ENCODE data around the gene FBLN2.

Gene FBLN2

GRCh38 chr3:13627681-13628080 is 78.8 kb downstream of the FBLN2 start:
- DNase-seq = no peak

DNA sequence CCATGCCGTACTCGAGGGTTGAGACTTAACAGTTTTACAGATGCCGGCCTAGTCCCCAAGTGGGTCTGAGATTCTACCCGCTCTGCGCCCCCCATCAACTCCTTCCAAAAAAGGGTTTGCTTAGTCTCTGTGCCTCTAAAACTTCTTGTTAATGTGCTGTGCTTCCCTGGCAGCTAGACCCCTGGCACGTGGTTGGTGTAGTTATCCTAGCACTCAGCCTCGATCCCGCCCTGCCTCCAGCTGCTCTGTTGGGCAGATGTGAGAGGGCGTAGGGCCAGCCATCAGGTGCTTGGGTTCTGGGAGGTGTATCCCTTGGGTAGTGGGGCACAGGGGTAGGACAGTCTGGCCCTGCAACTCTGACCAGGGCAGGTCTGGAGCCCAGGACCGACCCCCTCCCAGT is 79.5 kb downstream of the FBLN2 start:
- no peak for DNase-seq

DNA sequence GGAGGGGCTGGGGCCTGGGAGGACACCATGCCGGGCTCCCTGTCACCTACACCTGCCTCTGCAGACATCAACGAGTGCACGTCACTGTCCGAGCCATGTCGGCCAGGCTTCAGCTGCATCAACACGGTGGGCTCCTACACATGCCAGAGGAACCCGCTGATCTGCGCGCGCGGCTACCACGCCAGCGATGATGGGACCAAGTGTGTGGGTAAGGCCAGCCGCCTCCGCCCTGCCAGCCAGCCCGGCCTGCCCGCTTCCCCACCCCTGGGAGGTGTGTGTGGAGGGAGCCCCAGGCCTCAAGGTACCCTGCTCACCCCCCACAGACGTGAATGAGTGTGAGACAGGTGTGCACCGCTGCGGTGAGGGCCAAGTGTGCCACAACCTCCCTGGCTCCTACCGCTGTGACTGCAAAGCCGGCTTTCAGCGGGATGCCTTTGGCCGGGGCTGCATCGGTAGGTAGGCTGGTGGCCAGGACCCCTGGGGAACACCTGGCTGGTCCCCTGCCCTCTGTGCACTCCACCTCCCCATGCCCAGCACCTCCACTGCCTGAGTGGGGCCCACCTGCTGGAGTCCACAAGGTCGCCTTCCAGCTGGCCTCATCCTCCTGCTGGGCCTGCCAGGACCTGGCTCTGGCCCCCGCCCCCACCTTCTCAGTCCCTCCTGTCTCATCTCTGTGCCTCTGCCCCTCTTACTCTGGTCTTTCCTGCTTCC is 80.1 kb downstream of the FBLN2 start:
- DNase-seq = no peak

DNA sequence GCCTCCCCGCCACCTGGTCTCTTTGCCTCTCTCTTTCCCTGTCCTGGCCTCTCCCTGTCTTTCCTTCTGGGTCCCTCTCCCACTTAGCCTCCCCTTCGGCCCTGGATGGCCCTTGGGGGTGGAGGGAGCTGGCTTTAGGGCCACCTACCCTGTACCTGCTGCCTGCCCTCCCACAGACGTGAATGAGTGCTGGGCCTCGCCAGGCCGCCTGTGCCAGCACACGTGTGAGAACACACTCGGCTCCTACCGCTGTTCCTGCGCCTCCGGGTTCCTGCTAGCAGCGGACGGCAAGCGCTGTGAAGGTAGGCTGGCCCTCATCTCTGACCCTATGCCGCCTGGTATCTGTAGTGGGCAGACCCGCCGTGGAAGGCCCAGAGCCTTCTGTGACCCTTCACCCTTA is 80.7 kb downstream of the FBLN2 start:
- no peak for DNase-seq

GRCh38 chr3:13631256-13631655 is 82.3 kb downstream of the FBLN2 start:
- DNase-seq = no peak

DNA sequence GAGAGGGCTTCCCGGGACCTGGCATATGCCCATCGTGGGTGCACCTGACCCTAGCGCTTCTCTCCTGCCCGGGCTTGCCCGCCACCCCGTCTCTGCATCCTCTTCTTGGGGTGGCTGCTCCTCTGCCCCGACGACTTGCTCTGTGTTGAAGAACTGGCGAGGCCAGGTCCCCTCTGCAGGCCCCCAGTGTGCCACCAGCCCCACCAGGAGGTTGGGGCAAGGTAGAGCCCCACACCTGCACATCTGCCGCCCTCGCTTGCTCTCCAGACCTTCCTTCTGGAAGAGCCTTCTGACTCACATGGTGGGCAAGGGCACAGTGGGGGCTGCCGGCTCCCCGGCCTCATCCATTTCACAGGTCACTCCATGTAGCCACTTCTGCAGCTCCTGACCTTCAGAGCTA is 84.3 kb downstream of the FBLN2 start:
- DNase-seq = no peak

GRCh38 chr3:13634151-13634550 is 85.2 kb downstream of the FBLN2 start:
- no peak for DNase-seq

GRCh38 chr3:13634615-13635014 is 85.7 kb downstream of the FBLN2 start:
- no peak for DNase-seq

- DNase-seq = no peak
Observed at GRCh38 chr3:13636186-13636585, 87.3 kb downstream of the FBLN2 start.

GRCh38 chr3:13636874-13637273 is 87.9 kb downstream of the FBLN2 start:
- no peak for DNase-seq

DNA sequence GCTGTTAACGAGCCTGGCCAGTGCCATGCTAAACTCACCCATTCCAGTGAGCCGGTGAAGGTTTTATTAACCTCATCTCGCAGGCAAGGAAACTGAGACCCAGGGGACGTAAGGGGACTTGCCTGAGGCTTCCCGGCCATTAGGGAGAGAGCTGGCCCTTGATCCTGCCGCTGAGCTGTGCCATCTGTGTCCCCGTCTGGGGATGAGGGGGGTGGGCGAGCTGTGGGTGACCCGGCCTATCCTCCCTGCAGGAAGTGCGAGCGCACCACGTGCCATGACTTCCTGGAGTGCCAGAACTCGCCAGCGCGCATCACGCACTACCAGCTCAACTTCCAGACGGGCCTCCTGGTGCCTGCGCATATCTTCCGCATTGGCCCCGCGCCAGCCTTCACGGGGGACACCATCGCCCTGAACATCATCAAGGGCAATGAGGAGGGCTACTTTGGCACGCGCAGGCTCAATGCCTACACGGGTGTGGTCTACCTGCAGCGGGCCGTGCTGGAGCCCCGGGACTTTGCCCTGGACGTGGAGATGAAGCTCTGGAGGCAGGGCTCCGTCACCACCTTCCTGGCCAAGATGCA is 88.5 kb downstream of the FBLN2 start:
- no peak for DNase-seq

DNA sequence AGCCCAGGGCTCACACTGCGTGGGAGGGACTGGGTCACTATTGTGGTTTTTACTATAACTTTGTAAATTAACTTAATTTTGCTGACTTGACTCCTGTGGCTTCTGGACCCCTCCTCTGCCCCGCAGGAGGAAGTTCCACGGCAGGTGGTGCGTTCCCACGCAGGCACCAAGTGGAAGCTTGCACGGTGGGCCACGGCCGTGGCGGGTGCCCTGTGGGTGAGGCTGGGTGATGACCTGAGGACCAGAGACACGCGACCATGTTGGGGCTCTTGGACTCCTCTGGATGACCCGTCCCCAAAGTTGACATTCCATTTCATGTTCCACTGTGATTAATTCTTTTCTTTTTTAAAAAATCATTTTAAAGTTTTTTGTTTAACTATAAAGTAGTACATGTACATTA is 89.0 kb downstream of the FBLN2 start:
- no peak for DNase-seq

DNA sequence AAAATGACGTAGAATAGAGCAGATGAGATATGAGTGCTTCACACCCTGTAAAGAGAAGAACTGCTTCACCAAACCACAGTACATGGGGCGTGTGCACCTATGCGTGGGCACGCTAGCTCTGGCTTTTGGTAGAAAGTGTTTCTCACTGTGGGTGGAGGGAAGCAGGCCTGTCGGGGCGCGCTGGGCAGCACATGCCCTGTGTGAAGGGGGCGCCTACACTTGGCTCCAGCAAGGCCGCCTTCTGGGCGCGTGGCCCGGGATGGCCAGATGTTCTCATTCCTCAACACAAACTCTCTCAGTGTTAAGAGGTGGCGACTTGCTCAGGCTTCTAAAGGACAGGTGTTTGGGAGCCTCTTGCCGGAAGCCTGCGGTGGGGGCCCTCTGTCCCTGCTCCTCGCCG is 90.0 kb downstream of the FBLN2 start:
- DNase-seq = no peak

- DNase-seq = no peak
Observed at GRCh38 chr3:13642597-13642996, 93.7 kb downstream of the FBLN2 start.

DNA sequence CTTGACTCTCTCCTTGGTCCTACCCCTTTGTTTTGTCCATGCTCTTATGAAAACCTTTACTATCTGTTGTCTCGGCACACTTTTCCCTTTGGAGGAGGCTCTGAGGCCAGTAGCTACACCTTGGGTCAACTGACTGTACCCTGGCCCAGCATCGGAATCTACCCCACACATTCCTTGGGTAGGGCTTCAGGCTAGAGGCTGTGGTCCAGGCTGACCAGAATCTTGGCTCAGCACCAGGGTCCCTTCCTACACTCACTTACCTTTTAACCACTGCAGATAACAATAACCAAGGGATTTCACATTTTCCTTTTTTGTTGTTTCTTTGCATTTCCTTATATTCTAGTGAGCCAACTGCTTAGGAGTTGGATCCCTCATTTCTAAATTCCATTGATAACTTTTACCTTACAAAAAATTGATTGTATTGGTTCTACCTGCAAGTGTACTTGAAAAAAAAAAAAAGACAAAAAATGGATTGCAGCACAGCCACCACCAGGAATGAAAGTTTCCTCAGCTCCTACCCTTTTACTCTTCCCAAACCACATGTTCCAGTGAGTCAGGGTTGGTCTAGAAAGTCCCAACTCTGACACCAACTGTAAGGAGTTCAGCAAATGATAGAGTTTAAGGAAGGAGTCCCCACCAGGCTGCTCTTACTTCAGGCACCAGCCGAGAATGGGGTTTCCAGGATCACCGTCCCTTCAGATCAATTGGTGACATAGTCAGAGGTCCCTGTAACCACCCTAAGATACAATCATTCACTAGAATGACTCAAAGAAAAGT is 95.6 kb downstream of the FBLN2 start:
- DNase-seq = no peak

DNA sequence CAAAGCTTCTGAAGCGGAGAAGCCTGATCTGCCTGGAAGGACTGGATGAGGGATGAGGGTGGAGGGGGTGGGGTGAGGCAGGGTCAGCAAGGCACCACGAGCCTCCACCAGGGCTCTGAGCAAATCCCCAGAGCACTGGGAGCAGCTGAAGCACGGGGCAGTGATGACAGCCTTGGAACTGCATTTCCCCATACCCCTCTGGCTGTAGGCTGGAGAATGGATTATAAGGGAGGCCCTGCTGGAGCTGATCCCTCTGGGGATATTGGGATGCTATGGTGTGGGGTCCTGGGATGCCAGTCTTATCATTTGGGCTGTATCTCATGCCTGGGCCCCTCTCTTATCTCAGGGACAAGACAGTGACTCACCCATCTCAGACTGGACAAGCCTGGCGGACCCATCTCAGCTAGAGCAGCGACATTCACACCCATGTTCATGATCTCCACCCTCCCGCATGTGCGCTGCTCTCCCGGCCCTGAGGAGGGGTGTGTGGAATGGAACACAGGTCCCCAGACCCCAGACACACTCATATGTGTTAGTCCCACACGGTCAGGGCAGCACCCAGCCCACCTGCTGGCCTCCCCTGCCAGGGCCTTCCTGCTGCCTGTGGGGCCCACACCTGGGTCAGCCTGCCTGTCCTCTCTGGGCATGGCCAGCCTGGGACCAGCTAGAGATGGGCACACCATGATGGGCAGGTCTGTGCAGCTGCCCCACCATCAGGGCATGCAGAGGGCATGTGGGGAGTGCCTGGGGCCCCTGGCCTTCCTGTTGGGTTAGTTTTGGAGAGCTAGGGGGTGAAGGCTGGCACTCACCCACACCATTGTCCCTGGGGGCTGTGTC is 97.1 kb downstream of the FBLN2 start:
- no peak for DNase-seq

DNA sequence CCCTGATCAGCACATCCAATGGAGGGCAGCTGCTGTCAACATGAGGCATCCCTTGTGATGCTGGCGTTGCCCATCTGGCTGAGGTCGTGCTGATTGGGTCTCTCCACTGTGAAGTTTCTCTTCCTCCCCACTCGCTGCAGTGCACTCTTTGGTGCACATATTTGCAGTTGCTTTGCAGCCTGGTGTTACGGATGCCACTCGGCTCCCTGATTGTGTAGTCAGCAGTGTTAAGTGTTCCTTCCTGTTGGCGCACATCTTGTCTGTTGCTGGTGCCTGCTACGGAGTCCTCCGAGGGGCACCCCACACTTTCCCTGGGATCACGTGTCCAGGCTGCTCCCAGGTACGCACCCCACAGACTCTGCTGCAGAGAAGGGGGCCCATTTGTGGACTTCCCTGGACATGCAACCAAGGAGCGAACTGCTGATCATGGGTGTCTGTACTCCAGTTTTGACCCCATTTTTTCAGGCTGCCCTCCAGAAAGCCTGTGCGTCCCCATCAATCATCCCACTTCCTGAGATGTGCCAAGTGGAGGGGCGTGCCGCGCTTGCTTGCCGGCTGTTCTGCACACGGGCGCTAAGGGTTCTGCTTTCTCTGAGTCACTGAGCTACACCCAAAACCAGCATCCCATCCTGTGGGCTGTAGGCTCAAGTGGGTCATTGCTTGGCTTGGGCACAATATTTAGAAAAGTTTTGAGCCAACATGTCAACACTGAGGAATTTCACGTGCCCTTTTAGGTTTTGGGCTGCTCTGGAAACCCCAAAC is 98.6 kb downstream of the FBLN2 start:
- DNase-seq = no peak

- peak; percentile 17 for DNase-seq
Observed at GRCh38 chr3:13648060-13649001, 99.4 kb downstream of the FBLN2 start.

DNA sequence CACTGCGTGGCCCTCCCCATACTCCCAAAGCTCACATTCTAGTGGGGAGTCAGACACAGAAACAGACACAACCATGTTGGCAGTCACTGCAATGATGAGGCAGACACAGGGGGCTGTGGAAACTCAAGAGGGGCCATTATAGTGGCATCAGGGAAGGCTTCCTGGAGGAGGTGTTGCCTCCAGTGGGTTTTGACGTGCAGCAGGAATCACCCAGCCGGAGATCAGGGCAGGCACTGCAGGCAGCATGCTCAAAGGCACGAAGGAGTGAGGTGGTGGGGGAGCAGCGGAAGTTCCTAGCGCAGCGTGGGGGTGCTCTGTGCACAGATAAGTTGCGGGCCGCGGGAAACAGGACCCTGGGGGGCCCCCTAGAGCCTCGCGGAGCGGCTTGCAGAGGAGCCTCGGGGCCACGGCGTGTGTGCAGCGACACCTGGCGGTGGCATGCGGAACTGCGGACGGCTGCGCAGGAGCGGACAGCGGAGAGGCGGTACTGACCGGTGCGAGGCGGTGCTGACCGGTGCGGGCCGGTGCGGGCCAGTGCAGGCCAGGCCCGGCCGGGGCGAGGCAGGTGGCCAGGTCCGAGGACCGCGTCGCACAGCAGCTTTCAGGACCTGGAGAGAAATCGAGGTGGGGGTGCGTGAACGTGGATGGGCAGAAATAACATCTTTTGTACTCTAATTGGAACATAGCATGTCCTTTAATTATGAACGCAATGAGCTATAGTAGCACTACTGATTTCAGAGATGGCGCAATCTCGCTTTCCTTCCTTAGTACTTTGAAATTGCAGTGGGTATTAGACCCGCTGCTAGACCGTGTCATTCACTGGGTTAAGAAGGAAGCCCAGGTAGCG is 101.5 kb downstream of the FBLN2 start:
- no peak for DNase-seq

DNA sequence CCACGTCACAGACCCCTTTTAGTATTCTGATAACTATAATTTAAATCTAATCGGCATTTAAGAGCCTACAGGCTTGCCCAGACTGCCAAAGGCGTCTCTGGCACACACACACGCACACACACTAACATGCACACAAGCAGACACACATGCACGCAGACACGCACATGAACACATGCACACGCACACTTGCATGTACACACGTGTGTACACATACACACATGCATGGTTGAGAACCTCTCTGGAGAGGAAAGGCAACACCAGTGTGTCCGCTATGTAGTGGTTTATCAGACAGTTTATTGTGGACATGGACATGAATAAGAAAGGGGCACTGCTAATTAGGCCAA is 102.1 kb downstream of the FBLN2 start:
- DNase-seq = no peak
